Mucosa of descending colon (tissue), 3 donors: Measurements from ENCODE around the gene SLC3A2. TPM values are rescaled to one million over a fixed set of nuclear protein-coding genes. Genes with fewer than 3 reads are reported as not detected.

Source experiments
- ATAC-seq: fragments of 200-7000 bp; cut with Tn5 transposase; one replicate; pipeline ENCODE4 v1.9.1; 2020; ENCODE audit warnings: mild to moderate bottlenecking, moderate library complexity
- DNase-seq, 3 donors: peaks; one replicate each; pipeline ENCODE4 v3.0.0-alpha.2; 2020
- H3K36me3 ChIP-seq: fragments of 200-600 bp; one replicate; pipeline ENCODE4 v1.8.0; 2021; ENCODE audit warnings: low read depth, mild to moderate bottlenecking
- H3K4me1 ChIP-seq: fragments of 200-600 bp; one replicate; pipeline ENCODE4 v1.8.0; 2021; ENCODE audit warnings: low read depth, mild to moderate bottlenecking
- H3K4me3 ChIP-seq: fragments of 200-600 bp; one replicate; pipeline ENCODE4 v1.8.0; 2021; ENCODE audit warnings: mild to moderate bottlenecking
- H3K9me3 ChIP-seq: fragments of 200-600 bp; one replicate; pipeline ENCODE4 v1.8.0; 2021; ENCODE audit warnings: mild to moderate bottlenecking
- intact Hi-C, 2 donors: fragments of 100-400 bp; cut with DNase I in 1 of 2; cut with micrococcal nuclease in 1 of 2; formaldehyde crosslinking; loops; one replicate each; pipeline versions ENCODE4 v1.11.0 to v1.11.1; 2022; cut with DNase I, micrococcal nuclease
- long read RNA-seq, 2 donors: library from polyadenylated mRNA; unstranded; transcript quantifications; one replicate each; pipeline ENCODE4 v2.0.0, GENCODE V29; 2019 to 2021
- total RNA-seq, 3 donors: library from RNA; stranded (reverse); fragmentation: NEBNext Ultra II Directional in 2 of 3; extraction: Animal tissue kit (Norgen Biotek cat#: 25700) in 2 of 3; gene quantifications; one replicate each; pipeline versions ENCODE4 v1.2.1 to v1.2.4, GENCODE V29; 2021 to 2023
- TF ChIP-seq, protein P1 (sequence below): fragments of 200-600 bp; IDR thresholded peaks from one replicate; pipeline ENCODE4 v1.8.0; 2022; ENCODE audit warnings: antibody characterized with exemption, mild to moderate bottlenecking
- donor health status: DM: no; HTN: no; CAD: no; lungs with moderate emphysema.
- donor health status: DM: no; HTN: no; CAD: no.
- donor health status: DM: no; HTN: yes; CAD: no.

The SLC3A2 gene
- 100 to 1,000 TPM; 116 to 127 (median 124) TPM for total RNA-seq
- long read RNA-seq, donor 1, transcript SLC3A2-201 (9 exons, 1,904 nt) = major isoform, 133 of 162 reads
- long read RNA-seq, donor 1, partial matches to known transcripts = 10 of 162 reads
- long read RNA-seq, donor 1, other reads (novel, unspliced or antisense) = 12 of 162 reads
- long read RNA-seq, donor 2, transcript SLC3A2-201 (9 exons, 1,904 nt) = major isoform, 125 of 145 reads
- long read RNA-seq, donor 2, partial matches to known transcripts = 2 of 145 reads
- long read RNA-seq, donor 2, other reads (novel, unspliced or antisense) = 9 of 145 reads

GRCh38 chr11:62880803-62881578 is at the start of gene SLC3A2:
Gene SLC3A2, plus strand, starts transcription at chr11:62880896. Its CDS starts 128 bp downstream, at chr11:62881024.
- Histone ChIP-seq H3K4me3 (peak within 1 kb of the TSS; percentile 93), H3K4me1 (peaks cover 32% of the 10 kb centered on the region), H3K36me3 (peaks cover 8% of the 10 kb centered on the region), H3K9me3 (no peaks in the 10 kb centered on the region)
- TF ChIP-seq, protein P1, sequence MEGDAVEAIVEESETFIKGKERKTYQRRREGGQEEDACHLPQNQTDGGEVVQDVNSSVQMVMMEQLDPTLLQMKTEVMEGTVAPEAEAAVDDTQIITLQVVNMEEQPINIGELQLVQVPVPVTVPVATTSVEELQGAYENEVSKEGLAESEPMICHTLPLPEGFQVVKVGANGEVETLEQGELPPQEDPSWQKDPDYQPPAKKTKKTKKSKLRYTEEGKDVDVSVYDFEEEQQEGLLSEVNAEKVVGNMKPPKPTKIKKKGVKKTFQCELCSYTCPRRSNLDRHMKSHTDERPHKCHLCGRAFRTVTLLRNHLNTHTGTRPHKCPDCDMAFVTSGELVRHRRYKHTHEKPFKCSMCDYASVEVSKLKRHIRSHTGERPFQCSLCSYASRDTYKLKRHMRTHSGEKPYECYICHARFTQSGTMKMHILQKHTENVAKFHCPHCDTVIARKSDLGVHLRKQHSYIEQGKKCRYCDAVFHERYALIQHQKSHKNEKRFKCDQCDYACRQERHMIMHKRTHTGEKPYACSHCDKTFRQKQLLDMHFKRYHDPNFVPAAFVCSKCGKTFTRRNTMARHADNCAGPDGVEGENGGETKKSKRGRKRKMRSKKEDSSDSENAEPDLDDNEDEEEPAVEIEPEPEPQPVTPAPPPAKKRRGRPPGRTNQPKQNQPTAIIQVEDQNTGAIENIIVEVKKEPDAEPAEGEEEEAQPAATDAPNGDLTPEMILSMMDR = peak; percentile 59
- ATAC-seq = peak; percentile 90
- intact Hi-C loops = loop anchor here in 1 of 2 donors (10.0 kb wide), 1 partner anchor 684 kb away; the partner anchor contains the start of gene PLAAT2
- peak; percentile 94 to 95 (median 94) for DNase-seq

DNA sequence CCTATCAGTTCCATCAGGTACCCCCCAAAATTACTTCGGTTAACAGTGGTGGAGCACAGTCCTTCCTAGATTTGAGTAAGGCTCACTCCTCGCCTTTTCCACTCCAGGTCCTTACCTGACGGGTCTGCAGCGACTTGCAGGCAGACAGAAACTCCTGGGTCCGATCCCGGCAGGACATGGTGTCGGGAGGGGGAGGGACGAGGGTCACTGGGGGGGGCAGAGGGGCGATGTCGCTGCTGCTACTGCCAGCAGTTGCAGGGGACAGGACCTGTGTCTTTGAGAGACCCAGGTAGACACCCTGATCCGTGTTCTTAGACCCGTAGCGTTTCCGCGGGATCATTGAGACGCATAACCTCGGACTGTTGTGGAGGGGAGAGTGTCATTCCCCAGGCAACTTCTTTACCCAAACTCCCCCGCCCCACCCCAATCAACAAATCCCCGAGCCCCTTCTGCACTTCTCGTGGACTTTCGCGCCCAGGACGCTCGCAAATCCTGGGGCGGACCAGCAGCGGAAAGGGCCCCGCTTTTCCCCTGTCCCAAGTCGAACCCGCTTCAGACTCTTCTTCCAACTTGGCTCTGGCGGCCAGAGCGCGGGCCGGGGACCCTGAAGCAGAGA is 49.7 kb upstream of the SLC3A2 start:
- ATAC-seq = no peak
- TF ChIP-seq, protein P1 = no peak
- intact Hi-C loops = no loop called here
- no peaks in the 10 kb centered on the region for H3K9me3 ChIP-seq
- peaks cover 3% of the 10 kb centered on the region for H3K36me3 ChIP-seq
- H3K4me3 ChIP-seq = peak overlapping the region; percentile 71
- peak in 2 of 3 donors; percentile 47 to 62 for DNase-seq
- peaks cover 27% of the 10 kb centered on the region for H3K4me1 ChIP-seq

DNA sequence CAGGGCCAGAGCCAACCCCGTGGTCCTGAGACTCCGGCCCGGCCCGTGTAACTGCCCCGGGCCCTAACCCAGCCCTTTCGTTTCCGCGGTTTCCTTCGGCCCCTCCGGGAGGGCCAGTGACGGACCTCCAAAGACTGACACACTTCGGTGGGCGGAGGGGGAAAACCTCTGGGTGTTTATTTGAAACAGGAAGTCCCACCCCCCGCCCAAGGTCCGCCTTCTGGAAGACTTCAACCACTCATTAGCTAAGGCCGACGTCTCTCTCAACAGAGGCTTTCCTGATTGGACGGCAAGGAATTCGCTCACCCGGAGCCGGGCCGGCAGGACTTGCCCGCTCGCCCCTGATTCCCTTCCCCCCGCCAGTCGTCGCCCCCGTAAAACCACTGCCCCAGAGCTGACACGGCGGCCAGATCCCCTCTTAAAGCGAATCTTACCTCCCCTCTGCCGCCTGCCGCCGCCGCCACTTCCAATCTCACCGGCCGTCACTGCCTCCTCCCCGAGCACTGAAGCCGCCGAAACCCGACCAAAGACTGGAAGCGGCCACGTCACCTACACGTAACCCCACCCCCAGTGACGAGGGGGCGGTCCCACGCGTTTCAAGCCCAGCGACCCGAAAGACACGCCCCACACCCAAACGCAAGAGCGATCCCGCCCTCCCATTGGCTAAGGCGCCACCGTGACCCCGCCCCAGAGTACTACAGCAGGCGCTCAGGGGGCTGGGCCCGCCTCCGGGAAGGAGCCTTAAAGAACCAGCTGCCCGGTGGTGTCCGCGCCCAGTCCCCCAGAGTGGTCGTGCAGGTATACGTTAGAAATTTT is 49.0 kb upstream of the SLC3A2 start, which contains the start of gene STX5:
Gene STX5, minus strand, starts transcription at position 532 of the 816 bp plus-strand sequence. CDS start 808 bp downstream, outside the sequence.
- intact Hi-C loops = no loop called here
- TF ChIP-seq, protein P1 = no peak
- peak within 1 kb of the TSS; percentile 71 for H3K4me3 ChIP-seq
- H3K36me3 ChIP-seq = no peaks in the 10 kb centered on the region
- H3K4me1 ChIP-seq = peaks cover 27% of the 10 kb centered on the region
- no peaks in the 10 kb centered on the region for H3K9me3 ChIP-seq
- peak; percentile 99 to 100 (median 100) for DNase-seq
- peak; percentile 98 for ATAC-seq

- Histone ChIP-seq H3K36me3 (no peaks in the 10 kb centered on the region), H3K9me3 (no peaks in the 10 kb centered on the region), H3K4me3 (peak within 1 kb of the TSS; percentile 71), H3K4me1 (peaks cover 27% of the 10 kb centered on the region)
- intact Hi-C loops = no loop called here
- DNase-seq (peak; percentile 41 to 68 (median 43)), ATAC-seq (peak; percentile 22)
- TF ChIP-seq, protein P1 = no peak
Observed at GRCh38 chr11:62832336-62833234, 48.1 kb upstream of the SLC3A2 start, which contains the start of gene TEX54. Gene TEX54, minus strand, starts transcription at chr11:62832841.
